ENCODE measurements around the gene MRPS27. TPM values are rescaled to one million over a fixed set of nuclear protein-coding genes. Genes with fewer than 3 reads are reported as not detected.

MRPS27 gene
- total and polyA plus RNA-seq, 9 of the 15 experiments (the other 6 are each of a cell fraction or from before 2014, with no cell fraction given): 73.6 to 144 (median 106) TPM

- intact Hi-C loops (cut with micrococcal nuclease): loop anchor here (5.0 kb wide), 1 partner anchor 40 kb away; no protein-coding TSS in a partner anchor
- FAIRE-seq: no peak
- Histone ChIP-seq H4K20me1 (replicated peaks; ENCODE audit: control insufficient read depth, insufficient read depth, low read length) (no peaks in the 10 kb centered on the region), H3K79me2 (ENCODE audit: control insufficient read depth, insufficient read depth, low read length) (peaks cover 75% of the 10 kb centered on the region), H3K36me3 (ENCODE audit: control insufficient read depth, insufficient read depth, low read length) (peaks cover 12% of the 10 kb centered on the region), H3K9me1 (ENCODE audit: control insufficient read depth, insufficient read depth, low read length) (no peaks in the 10 kb centered on the region), H3K27ac (ENCODE audit: extremely low read depth, low read depth, low read length) (no peak overlapping the region), H3K4me2 (ENCODE audit: insufficient read depth, low read length) (no peak overlapping the region), H3K4me3 (no peak overlapping the region), H3K27me3 (ENCODE audit: control insufficient read depth in 2 of 2, insufficient read depth in 2 of 2, low read length in 2 of 2) (no peaks in the 10 kb centered on the region), H3K9ac (ENCODE audit: insufficient read depth in 1 of 2, low read depth in 2 of 2, low read length in 2 of 2) (no peak overlapping the region), H3K4me1 (replicated peaks in 1 of 2; ENCODE audit: control insufficient read depth in 2 of 2, insufficient read depth in 2 of 2, low read length in 2 of 2) (no peaks in the 10 kb centered on the region), H2AFZ (ENCODE audit: low read depth, low read length) (no peak overlapping the region), H3K9me3 (replicated peaks; ENCODE audit: control insufficient read depth, insufficient read depth, low read depth, low read length) (no peaks in the 10 kb centered on the region)
- ATAC-seq: no peak
- TF ChIP-seq PPARD (CRISPR knock-in tag; IDR thresholded peaks at IDR 0.05) (no peak), MXD1 (CRISPR knock-in tag; IDR thresholded peaks at IDR 0.05; ENCODE audit: borderline replicate concordance, poor library complexity, severe bottlenecking) (no peak), PBX2 (CRISPR knock-in tag; IDR thresholded peaks at IDR 0.05; ENCODE audit: low read depth) (no peak), PBX2 (tag; conservative IDR thresholded peaks at IDR 0.05; ENCODE audit: low read depth) (no peak), HLTF (IDR thresholded peaks at IDR 0.05) (no peak)
- POLR2A ChIA-PET: no interaction called here
- CTCF ChIA-PET (ENCODE audit: low intra/inter-chr PET ratio): no interaction called here
- WGBS (ENCODE audit: insufficient coverage, low coverage, missing lambda C conversion rate): 88% methylated on average over 2 of the region's 2 CpGs
- DNase-seq (ENCODE audit: extremely low read depth in 1 of 4, low spot score in 3 of 4): no peak
- in situ Hi-C loops (cut with MboI): no loop called here
- BruUV-seq (replicated peaks): no TSS peak
Measured at GRCh38 chr5:72266862-72267261, 53.2 kb downstream of the MRPS27 start.
